Activated effector memory CD4-positive, alpha-beta T cell treated with Interleukin-2 at 50 U/mL for 16 hours (primary cell): ENCODE results near the gene MARS1.
"Not testable (repeated sequence)": the region's sequence is repeated elsewhere in the genome, so short reads cannot be mapped to it uniquely, and the experiment has no call there.

ENCODE experiments used
- DNase-seq: peaks from one replicate; pipeline ENCODE4 v3.0.0-alpha.2; 2020

Gene MARS1

GRCh38 chr12:57474430-57474829 is 13.4 kb upstream of the MARS1 start:
- DNase-seq: no peak

DNA sequence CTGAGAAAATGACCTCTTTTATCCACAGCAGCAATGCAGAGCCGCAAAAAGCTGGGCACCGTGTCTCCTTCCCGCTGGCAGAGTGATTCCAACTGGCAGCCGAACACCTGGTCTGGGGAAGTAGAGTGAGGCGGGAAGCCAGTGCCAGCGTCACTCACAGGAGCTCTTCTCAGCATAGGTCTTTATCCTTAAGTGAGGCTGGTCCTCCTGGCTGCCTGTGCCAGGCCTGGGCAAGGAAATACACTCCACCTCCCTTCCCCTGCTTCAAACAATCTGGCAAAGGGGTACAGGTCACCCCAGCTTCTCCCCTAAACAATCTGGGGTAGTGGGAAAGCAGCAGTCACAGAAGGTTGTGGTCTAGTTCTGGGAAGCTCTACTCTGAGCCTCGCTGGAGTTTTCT is 13.0 kb upstream of the MARS1 start:
- DNase-seq: no peak

- DNase-seq: no peak
Measured at GRCh38 chr12:57475271-57476161, 12.4 kb upstream of the MARS1 start.

DNA sequence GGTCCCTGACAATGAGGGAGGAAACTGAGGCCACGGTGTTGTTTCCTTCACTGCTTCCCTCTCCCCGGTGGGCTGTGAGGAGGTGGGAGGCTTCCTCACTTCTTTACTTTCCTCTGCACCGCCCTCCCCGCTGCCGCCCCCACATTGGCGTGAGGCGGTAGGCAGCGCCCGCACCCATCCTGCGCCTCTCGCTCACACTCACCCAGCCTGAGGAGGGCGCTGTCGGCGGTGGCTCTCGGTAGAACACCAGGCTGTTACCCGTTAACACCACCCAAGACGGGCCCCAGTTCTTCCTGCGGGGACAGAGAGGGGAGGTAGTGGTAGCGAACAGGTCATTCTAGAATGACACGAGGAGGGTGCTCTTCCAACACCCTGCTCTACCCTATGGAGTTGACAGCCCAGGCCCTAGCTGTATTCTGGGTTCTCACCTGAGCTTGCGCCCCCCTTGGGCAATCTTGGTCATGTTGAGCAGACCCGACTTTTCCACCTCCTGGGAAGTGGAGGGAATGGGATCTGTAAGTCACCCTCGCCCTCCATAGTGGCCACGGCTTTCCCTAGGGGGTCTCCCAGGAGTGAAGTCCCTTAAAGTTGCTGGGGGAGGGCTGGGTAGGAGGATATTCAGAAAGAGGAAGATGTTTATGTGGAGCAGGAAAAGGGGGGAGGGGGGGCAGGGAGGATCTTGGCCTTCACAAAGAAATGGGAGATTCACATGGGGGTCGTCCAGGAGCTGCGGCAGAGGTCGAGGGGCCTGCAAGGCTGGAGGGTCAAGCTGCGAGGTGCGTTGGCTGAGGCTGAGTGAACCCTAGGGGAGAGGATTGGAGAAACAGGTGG is 11.5 kb upstream of the MARS1 start:
- DNase-seq: peak; percentile 53

GRCh38 chr12:57476993-57477709 is 10.7 kb upstream of the MARS1 start:
- DNase-seq: no peak

- no peak for DNase-seq
Measured at GRCh38 chr12:57477710-57478681, 9.9 kb upstream of the MARS1 start.

DNA sequence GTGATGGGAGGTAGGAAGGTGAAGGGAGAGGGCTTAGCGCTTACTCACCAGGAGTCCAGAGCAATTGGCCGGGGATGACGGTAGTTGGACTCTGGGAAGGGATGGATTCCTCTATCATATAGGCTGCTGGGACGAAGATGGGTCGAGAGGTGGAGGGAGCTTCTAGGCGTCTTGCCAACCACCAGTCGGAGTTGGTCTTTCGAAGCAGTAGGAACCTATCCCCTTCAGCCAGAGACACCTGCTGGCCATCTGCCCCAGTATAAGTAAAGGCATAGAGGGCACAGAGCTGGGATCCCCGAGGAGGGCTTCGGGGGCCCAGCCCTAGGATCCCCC is 8.9 kb upstream of the MARS1 start:
- no peak for DNase-seq

DNA sequence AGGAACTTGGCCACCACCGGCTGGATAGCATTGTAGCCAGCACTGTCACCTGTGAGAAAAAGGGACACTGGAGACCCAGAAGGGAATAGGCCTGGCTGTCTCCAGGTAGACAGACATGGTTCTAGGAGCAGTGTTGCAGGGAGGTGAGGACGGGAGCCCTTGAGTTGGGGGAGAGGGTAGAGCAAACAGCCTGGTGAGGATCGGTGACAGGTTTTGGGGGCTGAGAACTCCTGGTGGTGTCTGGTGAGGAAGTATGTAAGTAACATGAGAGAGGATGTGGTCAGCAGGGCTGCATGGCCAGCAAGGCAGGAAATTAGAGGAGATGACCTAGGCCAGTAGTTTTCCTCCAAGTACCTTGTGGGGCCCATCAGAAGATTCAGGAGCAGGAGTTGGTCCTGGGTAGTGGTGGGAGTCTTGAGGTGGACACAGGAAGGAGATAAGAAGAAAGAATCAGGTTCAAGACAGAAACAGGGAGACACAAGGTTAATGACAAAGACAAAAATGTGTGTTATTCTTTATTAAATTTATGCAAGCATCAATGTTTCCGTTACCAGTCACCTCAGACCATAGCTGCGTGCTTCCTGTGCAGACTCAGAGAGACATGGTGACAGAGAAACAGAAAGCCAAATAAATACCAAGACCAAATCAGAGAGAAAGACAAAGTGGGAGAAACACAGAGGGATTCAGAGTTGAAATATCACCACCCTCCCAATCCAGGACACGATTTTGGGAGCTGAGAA is 8.3 kb upstream of the MARS1 start, which contains the start of gene ARHGAP9:
Gene ARHGAP9, minus strand, starts transcription at position 491 of the 740 bp plus-strand sequence. Its CDS starts 460 bp downstream, at position 31.
- DNase-seq: no peak

DNA sequence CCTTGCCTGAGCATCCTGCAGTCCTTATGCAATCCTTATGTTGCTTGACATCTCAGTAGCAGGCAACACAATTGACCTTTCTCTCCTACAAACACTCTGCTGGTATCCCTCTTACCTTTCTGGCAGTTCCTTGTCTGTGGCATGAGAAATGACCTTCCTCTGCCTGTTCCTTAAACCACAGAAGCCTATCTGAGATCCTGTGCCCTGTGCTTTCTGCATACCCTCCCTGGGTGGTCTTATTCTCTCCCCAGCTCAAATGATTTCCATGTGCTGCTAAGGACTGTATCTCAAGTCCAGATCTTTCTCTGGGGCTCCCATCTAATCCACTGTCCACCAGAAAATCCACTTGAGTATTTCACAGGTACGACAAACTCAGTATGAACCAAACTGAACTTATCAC is 6.2 kb upstream of the MARS1 start:
- DNase-seq: no peak

GRCh38 chr12:57483466-57483865 is 4.4 kb upstream of the MARS1 start:
- no peak for DNase-seq

DNA sequence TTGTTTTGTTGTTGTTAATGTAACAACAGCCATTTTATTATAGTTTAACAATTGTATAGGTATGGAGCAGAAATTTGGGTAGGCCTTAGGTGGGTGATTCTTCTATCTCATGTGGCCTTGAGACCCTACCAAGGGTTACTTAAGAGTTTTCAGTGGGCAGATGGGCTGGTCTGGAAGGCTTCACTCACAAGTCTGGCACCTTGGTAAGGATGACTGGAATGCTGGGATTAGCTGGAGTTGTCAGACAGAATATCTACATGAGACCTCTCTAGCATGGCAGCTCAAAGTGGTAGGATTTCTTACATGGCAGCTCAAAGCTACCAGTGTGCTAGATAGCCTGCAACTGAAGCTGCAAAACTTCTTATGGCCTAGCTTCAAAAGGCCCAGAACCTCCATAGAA is 2.2 kb upstream of the MARS1 start:
- DNase-seq: no peak

DNA sequence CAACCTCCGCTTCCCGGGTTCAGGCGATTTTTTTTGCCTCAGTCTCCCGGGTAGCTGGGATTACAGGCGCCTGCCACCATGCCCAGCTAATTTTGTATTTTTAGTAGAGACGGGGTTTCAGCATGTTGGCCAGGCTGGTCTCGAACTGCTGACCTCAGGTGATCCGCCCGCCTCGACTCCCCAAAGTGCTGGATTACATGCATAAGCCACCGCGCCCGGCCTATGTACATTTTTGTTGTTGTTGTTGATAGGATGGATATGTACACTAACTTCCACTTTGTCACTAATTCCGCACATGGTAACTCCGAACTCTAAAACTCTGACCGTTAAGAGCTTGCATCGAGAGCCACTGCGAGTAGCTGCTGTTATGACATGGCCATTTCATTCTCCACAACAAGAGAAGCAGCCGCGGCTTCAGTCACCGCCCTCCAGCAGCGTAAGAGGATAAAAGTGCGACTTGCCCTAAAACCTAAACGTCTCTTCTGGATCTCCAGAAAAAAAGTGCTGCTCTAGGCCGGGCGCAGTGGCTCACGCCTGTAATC is 742 bp upstream of the MARS1 start:
- DNase-seq: no peak

GRCh38 chr12:57488402-57489156 is 711 bp downstream of the MARS1 start:
- no peak for DNase-seq

- no peak for DNase-seq
Measured at GRCh38 chr12:57489157-57489641, 1.3 kb downstream of the MARS1 start.

- DNase-seq: no peak
Measured at GRCh38 chr12:57490126-57490525, 2.3 kb downstream of the MARS1 start.

GRCh38 chr12:57491393-57492280 is 3.8 kb downstream of the MARS1 start:
- DNase-seq: no peak

DNA sequence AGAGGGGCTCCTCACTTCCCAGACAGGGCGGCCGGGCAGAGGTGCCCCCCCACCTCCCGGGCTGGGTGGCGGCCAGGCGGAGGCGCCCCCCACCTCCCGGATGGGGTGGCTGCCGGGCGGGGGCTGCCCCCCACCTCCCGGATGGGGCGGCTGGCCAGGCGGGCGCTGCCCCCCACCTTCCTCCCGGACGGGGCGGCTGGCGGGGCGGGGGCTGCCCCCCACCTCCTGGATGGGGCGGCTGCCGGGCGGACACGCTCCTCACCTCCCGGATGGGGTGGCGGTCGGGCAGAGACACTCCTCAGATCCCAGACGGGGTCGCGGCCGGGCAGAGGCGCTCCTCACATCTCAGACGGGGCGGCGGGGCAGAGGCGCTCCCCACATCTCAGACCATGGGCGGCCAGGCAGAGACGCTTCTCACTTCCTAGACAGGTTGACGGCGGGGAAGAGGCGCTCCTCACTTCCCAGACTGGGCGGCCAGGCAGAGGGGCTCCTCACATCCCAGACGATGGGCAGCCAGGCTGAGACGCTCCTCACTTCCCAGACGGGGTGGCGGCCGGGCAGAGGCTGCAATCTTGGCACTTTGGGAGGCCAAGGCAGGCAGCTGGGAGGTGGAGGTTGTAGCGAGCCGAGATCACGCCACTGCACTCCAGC is 7.3 kb downstream of the MARS1 start:
- DNase-seq: not testable (repeated sequence)

DNA sequence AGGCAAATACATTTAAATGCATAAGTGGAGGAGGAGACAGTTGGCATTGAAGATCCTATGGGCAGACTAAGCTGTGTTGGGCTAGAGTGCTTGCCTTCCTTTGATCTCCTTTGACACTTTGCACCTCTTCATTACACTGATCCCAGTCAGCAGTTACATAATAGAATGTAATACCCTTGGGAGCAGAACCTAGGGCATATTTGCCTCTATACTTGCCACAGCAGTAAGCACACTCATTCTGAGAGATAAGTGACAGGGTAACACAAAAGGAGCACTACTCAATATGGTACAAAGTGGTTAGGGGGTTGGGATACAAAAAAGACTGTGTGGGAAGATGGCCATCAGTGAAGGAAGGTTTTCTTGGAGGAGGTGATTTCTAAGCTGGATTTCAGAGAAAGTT is 9.0 kb downstream of the MARS1 start:
- no peak for DNase-seq
